SK-N-SH (cell line): Measurements from ENCODE around the gene FCER2. TPM values are rescaled to one million over a fixed set of nuclear protein-coding genes. Genes with fewer than 3 reads are reported as not detected.

Source experiments
- CTCF ChIA-PET: fragments of 300-600, 350-600 bp; formaldehyde crosslinking; extraction: SDS; loops from one replicate; lab custom pipeline; 2021; lab: Yijun Ruan, JAX
- POLR2A ChIA-PET: fragments of 350-600 bp; sonication (Branson Sonifier 250); formaldehyde crosslinking; extraction: SDS; loops from one replicate; lab custom pipeline; 2020; ENCODE audit warnings: antibody characterized with exemption, inconsistent platforms; lab: Yijun Ruan, JAX
- DNase-seq: peaks from one replicate; pipeline ENCODE4 v3.0.0; 2012
- H2AFZ ChIP-seq: fragments of 200-600 bp; sonication (generic); 2 replicates; pipeline ENCODE4 v1.8.1; 2016; ENCODE audit warnings: antibody characterized with exemption, mild to moderate bottlenecking, low read depth
- H3F3A ChIP-seq: fragments of 200-600 bp; sonication (generic); replicated peaks from 2 replicates; pipeline ENCODE3; 2016; ENCODE audit warnings: antibody characterized with exemption, mild to moderate bottlenecking; ENCODE audit not compliant: insufficient read depth
- H3K27ac ChIP-seq, 2 experiments: fragments of 200-500 bp in 1 of 2; fragments of 200-600 bp in 1 of 2; sonication (Bioruptor generic) in 1 of 2; sonication (generic), shearing (Covaris generic) in 1 of 2; 2 replicates each; pipeline versions ENCODE4 v1.5.1 to v1.6.1; 2014 to 2016; ENCODE audit warnings: low read depth in 2 of 2, inconsistent platforms in 1 of 2, low read length in 1 of 2, mild to moderate bottlenecking in 1 of 2, mixed read lengths in 1 of 2
- H3K27me3 ChIP-seq: fragments of 200-600 bp; sonication (generic), shearing (Covaris generic); 2 replicates; pipeline ENCODE4 v1.6.1; 2016; ENCODE audit warnings: mixed run types; ENCODE audit not compliant: insufficient read depth
- H3K36me3 ChIP-seq, 2 experiments: fragments of 200-500 bp in 1 of 2; fragments of 200-600 bp in 1 of 2; sonication (Bioruptor generic) in 1 of 2; sonication (generic) in 1 of 2; replicated peaks in 1 of 2; 2 replicates each; pipeline versions ENCODE3 to v1.5.1; 2014 to 2016; ENCODE audit warnings: low read length in 1 of 2, mild to moderate bottlenecking in 1 of 2; ENCODE audit not compliant: insufficient read depth in 2 of 2, control insufficient read depth in 1 of 2
- H3K4me1 ChIP-seq, 2 experiments: fragments of 200-500 bp in 1 of 2; fragments of 200-600 bp in 1 of 2; sonication (Bioruptor generic) in 1 of 2; sonication (generic), shearing (Covaris generic) in 1 of 2; 2 replicates each; pipeline versions ENCODE4 v1.5.1 to v1.6.1; 2014 to 2016; ENCODE audit warnings: low read depth in 1 of 2, low read length in 1 of 2, mixed run types in 1 of 2; ENCODE audit not compliant: insufficient read depth in 2 of 2, control insufficient read depth in 1 of 2
- H3K4me2 ChIP-seq: fragments of 200-600 bp; sonication (generic), shearing (Covaris generic); 2 replicates; pipeline ENCODE4 v1.6.1; 2017; ENCODE audit warnings: mixed run types
- H3K4me3 ChIP-seq, 2 experiments: fragments of 200-500 bp in 1 of 2; fragments of 200-600 bp in 1 of 2; sonication (Bioruptor generic) in 1 of 2; sonication (generic), shearing (Covaris generic) in 1 of 2; 2 replicates each; pipeline versions ENCODE4 v1.5.1 to v1.8.1; 2014 to 2016; ENCODE audit warnings: low read depth in 2 of 2, inconsistent platforms in 1 of 2, low read length in 1 of 2, mild to moderate bottlenecking in 1 of 2, mixed read lengths in 1 of 2, moderate library complexity in 1 of 2
- H3K79me2 ChIP-seq: fragments of 200-600 bp; sonication (generic); 2 replicates; pipeline ENCODE4 v1.8.1; 2017; ENCODE audit warnings: mild to moderate bottlenecking; ENCODE audit not compliant: insufficient read depth
- H3K9ac ChIP-seq: fragments of 200-600 bp; sonication (generic); 2 replicates; pipeline ENCODE4 v1.6.1; 2017; ENCODE audit warnings: mixed run types
- H3K9me2 ChIP-seq: fragments of 200-600 bp; sonication (generic); 2 replicates; pipeline ENCODE4 v1.6.1; 2017; ENCODE audit warnings: mixed run types
- H3K9me3 ChIP-seq: fragments of 200-600 bp; sonication (generic); 2 replicates; pipeline ENCODE4 v1.6.1; 2017; ENCODE audit warnings: mixed run types, mild to moderate bottlenecking, moderate library complexity
- H4K20me1 ChIP-seq: fragments of 200-600 bp; sonication (generic); 2 replicates; pipeline ENCODE4 v1.6.1; 2017; ENCODE audit warnings: mild to moderate bottlenecking, mixed run types; ENCODE audit not compliant: insufficient read depth
- CTCF ChIP-seq: fragments of 200-600 bp; sonication (generic); IDR thresholded peaks from 2 replicates; pipeline ENCODE4 v1.6.1; 2017; ENCODE audit warnings: antibody characterized with exemption, mild to moderate bottlenecking, moderate library complexity
- ELF1 ChIP-seq: IDR thresholded peaks from 2 replicates; pipeline ENCODE4 v1.4.0; 2012
- EZH2phosphoT487 ChIP-seq: fragments of 200-600 bp; sonication (generic); IDR thresholded peaks from 2 replicates; pipeline ENCODE4 v1.6.1; 2017; ENCODE audit warnings: low read depth, mixed run types, mild to moderate bottlenecking, antibody characterized with exemption, moderate library complexity, borderline replicate concordance
- FOXM1 ChIP-seq: IDR thresholded peaks from 2 replicates; pipeline ENCODE4 v1.4.0; 2012; ENCODE audit warnings: low read depth, mild to moderate bottlenecking
- GATA2 ChIP-seq: sonication (generic); formaldehyde crosslinking; IDR thresholded peaks from 2 replicates; pipeline ENCODE4 v1.5.0; 2020; ENCODE audit warnings: mild to moderate bottlenecking, missing genetic modification reagents
- IRF3 ChIP-seq: fragments of 150-350 bp; IDR thresholded peaks from 2 replicates; pipeline ENCODE4 v1.6.1; 2016; ENCODE audit warnings: mild to moderate bottlenecking, low read depth, low read length
- JUND ChIP-seq: IDR thresholded peaks from 2 replicates; pipeline ENCODE4 v1.4.0; 2012
- MEF2A ChIP-seq: IDR thresholded peaks from 2 replicates; pipeline ENCODE4 v1.4.0; 2012; ENCODE audit warnings: low read depth, borderline replicate concordance
- NRF1 ChIP-seq: IDR thresholded peaks from 2 replicates; pipeline ENCODE4 v1.6.1; 2012; ENCODE audit warnings: low read depth, mild to moderate bottlenecking, low read length
- POLR2AphosphoS5 ChIP-seq: IDR thresholded peaks from 2 replicates; pipeline ENCODE4 v1.6.1; 2012; ENCODE audit warnings: low read depth, low read length
- RAD21 ChIP-seq: IDR thresholded peaks from 2 replicates; pipeline ENCODE4 v1.6.1; 2012; ENCODE audit warnings: mild to moderate bottlenecking, low read length
- REST ChIP-seq: IDR thresholded peaks from 2 replicates; pipeline ENCODE4 v1.6.1; 2012; ENCODE audit warnings: mild to moderate bottlenecking, low read depth, low read length, moderate library complexity
- SMC3 ChIP-seq: IDR thresholded peaks from 2 replicates; pipeline ENCODE4 v1.6.1; 2012; ENCODE audit warnings: low read depth, low read length, improper control_type of control experiment
- TAF1 ChIP-seq: IDR thresholded peaks from 2 replicates; pipeline ENCODE4 v1.6.1; 2012; ENCODE audit warnings: low read depth, mild to moderate bottlenecking, low read length, moderate library complexity, borderline replicate concordance
- USF1 ChIP-seq: IDR thresholded peaks from 2 replicates; pipeline ENCODE4 v1.4.0; 2012; ENCODE audit warnings: low read depth, borderline replicate concordance
- YY1 ChIP-seq: IDR thresholded peaks from 2 replicates; pipeline ENCODE4 v1.4.0; 2012; ENCODE audit warnings: low read depth, mild to moderate bottlenecking
- ZBTB33 ChIP-seq: IDR thresholded peaks from 2 replicates; pipeline ENCODE4 v1.4.0; 2012; ENCODE audit warnings: low read depth, borderline replicate concordance
- WGBS: methylation state at CpG from one replicate; pipeline ENCODE4 v1.1.6; 2017; ENCODE audit warnings: low lambda C conversion rate; 5-methylcytosine and 5-hydroxymethylcytosine counted together
- polyA plus RNA-seq, 3 experiments: library from polyadenylated mRNA; depleted of rRNA; stranded (reverse); fragments of >200 nt; gene quantifications; 2 replicates each; pipeline ENCODE4 v1.2.3, GENCODE V29; 2012

FCER2 gene
- polyA plus RNA-seq, 1 of the 3 experiments (the other 2 are of a cell fraction) = not detected

- TF ChIP-seq ZBTB33 (no peak), TAF1 (no peak), ELF1 (no peak), REST (no peak), USF1 (no peak), YY1 (no peak), MEF2A (no peak)
These were observed 33.1 kb downstream of the FCER2 start, which contains the start of gene RETN (continued) for GRCh38 chr19:7668842-7669241.

- Histone ChIP-seq H3K4me3 (no peak overlapping the region), H3K4me2 (no peak overlapping the region), H3K4me1 (no peaks in the 10 kb centered on the region), H3K9me2 (no peaks in the 10 kb centered on the region), H2AFZ (no peak overlapping the region), H3F3A (no peaks in the 10 kb centered on the region), H3K9ac (no peak overlapping the region), H3K9me3 (no peaks in the 10 kb centered on the region), H3K36me3 (no peaks in the 10 kb centered on the region), H3K79me2 (no peaks in the 10 kb centered on the region), H4K20me1 (no peaks in the 10 kb centered on the region), H3K27ac (no peak overlapping the region), H3K27me3 (peaks cover 79% of the 10 kb centered on the region)
- ChIA-PET POLR2A (no interaction called here), CTCF (interaction anchor here (0.9 to 4.2 kb wide), 3 partner anchors 16 to 135 kb away, joined by 3 to 14 read pairs (median 10); partner anchors contain the start of gene TRAPPC5)
- WGBS = 8% methylated on average over 4 of the region's 4 CpGs
- no peak for DNase-seq
- TF ChIP-seq NRF1 (no peak), JUND (no peak), GATA2 (CRISPR knock-in tag) (no peak), IRF3 (no peak), MEF2A (no peak), EZH2phosphoT487 (no peak), REST (no peak), CTCF (no peak), FOXM1 (no peak), RAD21 (no peak), USF1 (no peak), POLR2AphosphoS5 (no peak), SMC3 (no peak)
These were observed 36.9 kb downstream of the FCER2 start for GRCh38 chr19:7665076-7665475.
